ENCODE data around the gene CEP63.

- TF ChIP-seq, protein P1, sequence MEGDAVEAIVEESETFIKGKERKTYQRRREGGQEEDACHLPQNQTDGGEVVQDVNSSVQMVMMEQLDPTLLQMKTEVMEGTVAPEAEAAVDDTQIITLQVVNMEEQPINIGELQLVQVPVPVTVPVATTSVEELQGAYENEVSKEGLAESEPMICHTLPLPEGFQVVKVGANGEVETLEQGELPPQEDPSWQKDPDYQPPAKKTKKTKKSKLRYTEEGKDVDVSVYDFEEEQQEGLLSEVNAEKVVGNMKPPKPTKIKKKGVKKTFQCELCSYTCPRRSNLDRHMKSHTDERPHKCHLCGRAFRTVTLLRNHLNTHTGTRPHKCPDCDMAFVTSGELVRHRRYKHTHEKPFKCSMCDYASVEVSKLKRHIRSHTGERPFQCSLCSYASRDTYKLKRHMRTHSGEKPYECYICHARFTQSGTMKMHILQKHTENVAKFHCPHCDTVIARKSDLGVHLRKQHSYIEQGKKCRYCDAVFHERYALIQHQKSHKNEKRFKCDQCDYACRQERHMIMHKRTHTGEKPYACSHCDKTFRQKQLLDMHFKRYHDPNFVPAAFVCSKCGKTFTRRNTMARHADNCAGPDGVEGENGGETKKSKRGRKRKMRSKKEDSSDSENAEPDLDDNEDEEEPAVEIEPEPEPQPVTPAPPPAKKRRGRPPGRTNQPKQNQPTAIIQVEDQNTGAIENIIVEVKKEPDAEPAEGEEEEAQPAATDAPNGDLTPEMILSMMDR (IDR thresholded peaks at IDR 0.05): no peak
- TF ChIP-seq POLR2A (IDR thresholded peaks at IDR 0.05; ENCODE audit: low read depth) (no peak), EP300 (IDR thresholded peaks at IDR 0.05) (no peak), POLR2AphosphoS5 (IDR thresholded peaks at IDR 0.05) (no peak)
Observed at GRCh38 chr3:134609821-134610431, 124.1 kb downstream of the CEP63 start.
